IMR-90 (cell line): ENCODE results near the gene PDLIM4. TPM values are rescaled to one million over a fixed set of nuclear protein-coding genes. Genes with fewer than 3 reads are reported as not detected.
A peak's percentile ranks its signal among the peaks of the same experiment; 100 is the strongest.

Experiments
- ATAC-seq: fragments of 200-7000 bp; cut with Tn5 transposase; 2 replicates; pipeline ENCODE4 v1.9.1; 2020; ENCODE audit warnings: low read depth, mild to moderate bottlenecking, moderate library complexity
- BruUV-seq: library from RNA; stranded (reverse); fragments of 400-500 nt; replicated peaks from 2 replicates; lab custom pipeline; 2021; lab: Mats Ljungman, UMichigan
- CTCF ChIA-PET: fragments of 300-600 bp; formaldehyde crosslinking; extraction: SDS; loops from one replicate; lab custom pipeline; 2021; ENCODE audit warnings: antibody characterized with exemption; lab: Yijun Ruan, JAX
- POLR2A ChIA-PET: fragments of 300-600 bp; sonication (Branson Sonifier 250); formaldehyde crosslinking; loops from one replicate; lab custom pipeline; 2022; ENCODE audit warnings: antibody characterized with exemption; ENCODE audit not compliant: unreplicated experiment; lab: Charles Lee
- DNase-seq: peaks from one replicate; pipeline ENCODE4 v3.0.0; 2013
- H2AFZ ChIP-seq: replicated peaks from 2 replicates; pipeline ENCODE3; 2013; ENCODE audit warnings: low read length, mild to moderate bottlenecking; ENCODE audit not compliant: poor library complexity
- H2AK5ac ChIP-seq: 2 replicates; pipeline ENCODE4 v1.6.1; 2013; ENCODE audit warnings: low read depth, low read length, inconsistent platforms
- H2AK9ac ChIP-seq: replicated peaks from 2 replicates; pipeline ENCODE3; 2013; ENCODE audit warnings: mild to moderate bottlenecking, low read depth, low read length, moderate library complexity; ENCODE audit not compliant: poor library complexity
- H2BK120ac ChIP-seq: 2 replicates; pipeline ENCODE4 v1.6.1; 2013; ENCODE audit warnings: low read depth, low read length, inconsistent platforms
- H2BK15ac ChIP-seq: 3 replicates; pipeline ENCODE4 v1.6.1; 2013; ENCODE audit warnings: low read depth, low read length, inconsistent platforms
- H2BK20ac ChIP-seq: 2 replicates; pipeline ENCODE4 v1.6.1; 2013; ENCODE audit warnings: low read depth, mild to moderate bottlenecking, inconsistent platforms, low read length, moderate library complexity
- H2BK5ac ChIP-seq: 2 replicates; pipeline ENCODE4 v1.6.1; 2013; ENCODE audit warnings: mild to moderate bottlenecking, low read depth, low read length, inconsistent platforms; ENCODE audit not compliant: poor library complexity, severe bottlenecking
- H3K14ac ChIP-seq: replicated peaks from 2 replicates; pipeline ENCODE4 v1.6.1; 2013; ENCODE audit warnings: low read depth, low read length, inconsistent platforms
- H3K18ac ChIP-seq: 2 replicates; pipeline ENCODE4 v1.6.1; 2013; ENCODE audit warnings: low read depth, low read length, control low read depth
- H3K23ac ChIP-seq: 2 replicates; pipeline ENCODE4 v1.6.1; 2013; ENCODE audit warnings: low read depth, low read length, inconsistent platforms
- H3K27ac ChIP-seq: 2 replicates; pipeline ENCODE4 v1.5.1; 2013; ENCODE audit warnings: mild to moderate bottlenecking, control low read depth, low read length; ENCODE audit not compliant: insufficient read depth
- H3K27me3 ChIP-seq: 2 replicates; pipeline ENCODE4 v1.6.1; 2013; ENCODE audit warnings: low read length; ENCODE audit not compliant: control insufficient read depth, insufficient read depth
- H3K36me3 ChIP-seq: 2 replicates; pipeline ENCODE4 v1.6.1; 2013; ENCODE audit warnings: low read length, mixed read lengths; ENCODE audit not compliant: control insufficient read depth, insufficient read depth
- H3K4ac ChIP-seq: 2 replicates; pipeline ENCODE4 v1.6.1; 2013; ENCODE audit warnings: low read depth, low read length, inconsistent platforms
- H3K4me1 ChIP-seq: 2 replicates; pipeline ENCODE4 v1.6.1; 2013; ENCODE audit warnings: low read length, mixed read lengths; ENCODE audit not compliant: control insufficient read depth, insufficient read depth
- H3K4me2 ChIP-seq: 2 replicates; pipeline ENCODE4 v1.6.1; 2013; ENCODE audit warnings: low read depth, mild to moderate bottlenecking, control low read depth, low read length, moderate library complexity
- H3K4me3 ChIP-seq: 2 replicates; pipeline ENCODE4 v1.5.1; 2013; ENCODE audit warnings: low read depth, mild to moderate bottlenecking, control low read depth, low read length, moderate library complexity; ENCODE audit not compliant: insufficient read depth
- H3K56ac ChIP-seq: 2 replicates; pipeline ENCODE4 v1.6.1; 2013; ENCODE audit warnings: low read length, inconsistent platforms; ENCODE audit not compliant: insufficient read depth; ENCODE audit errors: extremely low read depth
- H3K79me1 ChIP-seq, 2 experiments: 2 replicates each; pipeline ENCODE4 v1.6.1; 2013; ENCODE audit warnings: low read length in 2 of 2, inconsistent platforms in 1 of 2, low read depth in 1 of 2
- H3K9ac ChIP-seq: 2 replicates; pipeline ENCODE4 v1.6.1; 2013; ENCODE audit warnings: low read depth, low read length, control low read depth
- H3K9me1 ChIP-seq: 2 replicates; pipeline ENCODE4 v1.6.1; 2013; ENCODE audit warnings: low read length, inconsistent platforms; ENCODE audit not compliant: insufficient read depth
- H3K9me3 ChIP-seq: 2 replicates; pipeline ENCODE4 v1.6.1; 2013; ENCODE audit warnings: low read length; ENCODE audit not compliant: control insufficient read depth, insufficient read depth
- H4K20me1 ChIP-seq: 2 replicates; pipeline ENCODE4 v1.6.1; 2013; ENCODE audit warnings: low read length, inconsistent platforms; ENCODE audit not compliant: insufficient read depth
- H4K5ac ChIP-seq: 2 replicates; pipeline ENCODE4 v1.6.1; 2013; ENCODE audit warnings: mild to moderate bottlenecking, low read depth, low read length, control low read depth
- H4K8ac ChIP-seq, 2 experiments: 2 replicates each; pipeline ENCODE4 v1.6.1; 2013; ENCODE audit warnings: low read depth in 2 of 2, low read length in 2 of 2, control low read depth in 1 of 2, inconsistent platforms in 1 of 2
- H4K91ac ChIP-seq: 2 replicates; pipeline ENCODE4 v1.6.1; 2013; ENCODE audit warnings: low read depth, low read length, inconsistent platforms; ENCODE audit not compliant: insufficient read depth
- BHLHE40 ChIP-seq: fragments of 150-350 bp; IDR thresholded peaks from 2 replicates; pipeline ENCODE4 v1.6.1; 2016; ENCODE audit warnings: mild to moderate bottlenecking, low read depth, low read length
- FOS ChIP-seq: fragments of 150-350 bp; IDR thresholded peaks from 2 replicates; pipeline ENCODE4 v1.6.1; 2016; ENCODE audit warnings: low read depth, low read length
- NFE2L2 ChIP-seq: fragments of 150-350 bp; IDR thresholded peaks from 2 replicates; pipeline ENCODE4 v1.6.1; 2016; ENCODE audit warnings: low read depth, mild to moderate bottlenecking, low read length
- POLR2A ChIP-seq: IDR thresholded peaks from 2 replicates; pipeline ENCODE4 v1.6.1; 2012; ENCODE audit warnings: mild to moderate bottlenecking, low read depth, low read length
- RAD21 ChIP-seq: IDR thresholded peaks from 2 replicates; pipeline ENCODE4 v1.6.1; 2012; ENCODE audit warnings: low read length, improper control_type of control experiment
- SMC3 ChIP-seq: fragments of 150-350 bp; IDR thresholded peaks from 2 replicates; pipeline ENCODE4 v1.6.1; 2016; ENCODE audit warnings: low read depth, mild to moderate bottlenecking, antibody characterized with exemption, low read length, moderate library complexity
- WGBS, 2 experiments: methylation state at CpG; one replicate each; pipeline versions ENCODE4 v1.1.5 to v1.1.7; 2013; ENCODE audit warnings: missing lambda C conversion rate in 2 of 2; ENCODE audit not compliant: insufficient read length in 1 of 2; ENCODE audit errors: extremely low coverage in 2 of 2; 5-methylcytosine and 5-hydroxymethylcytosine counted together
- dilution Hi-C: fragments of 300-500 bp; cut with HindIII; formaldehyde crosslinking; loops from one replicate; pipeline ENCODE4 v1.14.3; 2018; ENCODE audit warnings: low sequenced_read_pairs; ENCODE audit not compliant: unreplicated experiment
- in situ Hi-C: fragments of 300-500 bp; cut with MboI; formaldehyde crosslinking; loops from 3 replicates; pipeline ENCODE4 v1.14.3; 2019; ENCODE audit warnings: low sequenced_read_pairs, inconsistent platforms, mixed read lengths
- intact Hi-C: fragments of 100-400 bp; cut with micrococcal nuclease; formaldehyde crosslinking; loops from 2 replicates; pipeline ENCODE4 v1.10.0; 2022
- polyA plus RNA-seq, 3 experiments: library from polyadenylated mRNA; depleted of rRNA; stranded (reverse); fragments of >200 nt; gene quantifications; 2 replicates each; pipeline ENCODE4 v1.2.3, GENCODE V29; 2012; ENCODE audit warnings: low replicate concordance in 1 of 3
- total RNA-seq: library from RNA; depleted of rRNA; stranded (reverse); fragments of >200 nt; gene quantifications from 2 replicates; pipeline ENCODE4 v1.2.3, GENCODE V29; 2012
- TF ChIP-seq, protein P1 (sequence below): fragments of 150-350 bp; IDR thresholded peaks from 2 replicates; pipeline ENCODE4 v1.6.1; 2016; ENCODE audit warnings: low read depth, mild to moderate bottlenecking, low read length, moderate library complexity, borderline replicate concordance
- TF ChIP-seq, protein P2 (sequence below): fragments of 150-350 bp; IDR thresholded peaks from 2 replicates; pipeline ENCODE4 v1.6.1; 2017; ENCODE audit warnings: mild to moderate bottlenecking, antibody characterized with exemption, low read length, low read depth

Gene PDLIM4
- total and polyA plus RNA-seq, 2 of the 4 experiments (the other 2 are of a cell fraction) = 61.1 to 214 TPM

DNA sequence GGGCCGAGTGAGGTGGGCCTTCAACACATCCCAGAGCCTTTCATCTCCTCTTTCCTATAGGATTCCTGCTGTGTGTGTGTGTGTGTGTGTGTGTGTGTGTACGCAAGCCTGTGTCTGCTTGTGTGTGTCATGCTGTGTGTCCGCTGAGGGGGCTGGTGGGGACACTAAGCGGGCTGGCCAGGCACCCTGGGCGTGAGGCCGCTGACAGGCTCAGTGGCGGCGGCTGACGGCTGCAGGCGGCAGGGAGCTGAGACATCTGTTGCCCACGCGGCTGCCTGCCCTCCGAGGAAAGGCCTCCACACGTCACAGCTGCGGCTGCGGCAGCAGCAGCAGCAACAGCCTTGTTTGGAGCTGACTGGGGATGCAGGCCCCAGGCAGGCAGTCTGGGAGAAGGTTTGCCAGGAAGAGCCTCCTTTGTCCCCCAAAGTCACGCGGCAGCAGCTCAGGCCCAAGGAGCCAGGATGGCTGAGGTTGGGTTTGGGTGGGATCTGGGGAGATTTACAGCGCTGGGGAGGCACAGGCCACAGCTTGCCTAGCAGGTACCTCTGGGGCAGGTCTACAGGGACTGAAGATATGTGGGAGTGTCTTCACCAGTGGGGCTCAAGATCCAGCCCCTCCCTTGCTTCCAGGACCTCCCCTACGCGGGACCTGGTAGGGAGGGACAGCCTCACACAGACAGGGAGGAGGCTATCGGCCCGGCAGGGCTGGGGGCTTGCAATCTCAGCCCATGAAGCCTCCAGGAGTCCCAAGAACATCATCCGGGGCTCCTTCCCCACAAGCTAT, 1.8 kb downstream of the PDLIM4 start (continued):
- no peak for TF ChIP-seq NFE2L2
- TF ChIP-seq RAD21 = 0 out of 2 replicates have a peak, but pooled peaks have one; percentile 2
- peak; percentile 86 for TF ChIP-seq BHLHE40

DNA sequence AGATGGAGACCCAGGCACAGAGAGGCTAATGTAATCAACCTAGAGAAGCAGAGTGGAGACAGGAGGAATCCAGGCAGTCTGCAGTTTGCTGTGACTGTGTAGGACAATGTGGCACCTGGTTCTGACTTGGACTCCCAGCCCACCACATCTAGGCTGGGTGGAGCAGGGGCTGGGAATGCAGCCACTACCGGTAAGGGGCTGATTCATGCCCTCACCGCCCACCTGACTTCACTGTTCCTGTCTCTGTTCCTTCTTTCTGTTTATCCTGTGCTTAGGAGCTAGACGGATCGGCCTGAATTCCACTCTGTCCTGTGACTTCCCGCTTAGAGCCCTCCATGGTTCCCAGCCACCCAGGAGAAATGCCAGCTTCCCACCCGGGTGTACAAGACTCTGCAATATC, 2.6 kb downstream of the PDLIM4 start:
- Histone ChIP-seq H2BK5ac (peak overlapping the region; percentile 97), H2BK120ac (peak overlapping the region; percentile 94), H3K56ac (peak overlapping the region; percentile 72; the same call in 1 of the 2 replicates), H3K9ac (peak overlapping the region; percentile 80), H3K27me3 (no peaks in the 10 kb centered on the region), H4K20me1 (peaks cover 41% of the 10 kb centered on the region), H3K36me3 (peaks cover 16% of the 10 kb centered on the region), H4K5ac (peak overlapping the region; percentile 91), H2BK15ac (peak overlapping the region; percentile 91), H2BK20ac (peak overlapping the region; percentile 77), H2AK5ac (peak overlapping the region; percentile 97), H3K27ac (peak overlapping the region; percentile 97), H3K9me3 (no peaks in the 10 kb centered on the region), H2AFZ (peak overlapping the region; percentile 64), H3K4me3 (0 out of 2 replicates have a peak overlapping the region, but pooled peaks have one; percentile 92), H3K18ac (peak overlapping the region; percentile 95), H3K4ac (peak overlapping the region; percentile 99), H3K79me1 (peaks cover 21 to 78% of the 10 kb centered on the region in 2 experiments), H3K4me1 (peaks cover 53% of the 10 kb centered on the region), H3K14ac (peak overlapping the region; percentile 98), H4K8ac (peak overlapping the region; percentile 77 to 97), H2AK9ac (peak overlapping the region; percentile 99), H3K4me2 (peak overlapping the region; percentile 85), H3K23ac (peak overlapping the region; percentile 96), H3K9me1 (peaks cover 52% of the 10 kb centered on the region), H4K91ac (peak overlapping the region; percentile 91)
- ChIA-PET POLR2A (no interaction called here), CTCF (interaction anchor here (1.6 kb wide), 1 partner anchor 22 kb away, joined by 4 read pairs; no protein-coding TSS in a partner anchor)
- DNase-seq (peak; percentile 61), ATAC-seq (no peak)
- no TSS peak for BruUV-seq
- 39% methylated on average over 6 of the region's 6 CpGs; no CpG with 5 or more reads in 1 of the 2 experiments for WGBS, 2 experiments
- TF ChIP-seq FOS = 0 out of 2 replicates have a peak, but pooled peaks have one; percentile 15
- TF ChIP-seq, protein P1, sequence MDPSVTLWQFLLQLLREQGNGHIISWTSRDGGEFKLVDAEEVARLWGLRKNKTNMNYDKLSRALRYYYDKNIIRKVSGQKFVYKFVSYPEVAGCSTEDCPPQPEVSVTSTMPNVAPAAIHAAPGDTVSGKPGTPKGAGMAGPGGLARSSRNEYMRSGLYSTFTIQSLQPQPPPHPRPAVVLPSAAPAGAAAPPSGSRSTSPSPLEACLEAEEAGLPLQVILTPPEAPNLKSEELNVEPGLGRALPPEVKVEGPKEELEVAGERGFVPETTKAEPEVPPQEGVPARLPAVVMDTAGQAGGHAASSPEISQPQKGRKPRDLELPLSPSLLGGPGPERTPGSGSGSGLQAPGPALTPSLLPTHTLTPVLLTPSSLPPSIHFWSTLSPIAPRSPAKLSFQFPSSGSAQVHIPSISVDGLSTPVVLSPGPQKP = no peak
- TF ChIP-seq SMC3 = 0 out of 2 replicates have a peak, but pooled peaks have one; percentile 1
- TF ChIP-seq, protein P2, sequence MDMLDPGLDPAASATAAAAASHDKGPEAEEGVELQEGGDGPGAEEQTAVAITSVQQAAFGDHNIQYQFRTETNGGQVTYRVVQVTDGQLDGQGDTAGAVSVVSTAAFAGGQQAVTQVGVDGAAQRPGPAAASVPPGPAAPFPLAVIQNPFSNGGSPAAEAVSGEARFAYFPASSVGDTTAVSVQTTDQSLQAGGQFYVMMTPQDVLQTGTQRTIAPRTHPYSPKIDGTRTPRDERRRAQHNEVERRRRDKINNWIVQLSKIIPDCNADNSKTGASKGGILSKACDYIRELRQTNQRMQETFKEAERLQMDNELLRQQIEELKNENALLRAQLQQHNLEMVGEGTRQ = peak; percentile 41
- peak; percentile 43 for TF ChIP-seq POLR2A
- dilution Hi-C loops = no loop called here
- in situ Hi-C loops = no loop called here
- intact Hi-C loops = no loop called here
